IgD-negative memory B cell (primary cell): ENCODE data around the gene FN3KRP. TPM values are rescaled to one million over a fixed set of nuclear protein-coding genes. Genes with fewer than 3 reads are reported as not detected.

Experiments used
- H3K27ac Mint-ChIP-seq, 3 donors: one replicate each; pipeline ENCODE4 v1.8.0; 2020 to 2022; ENCODE audit warnings: mild to moderate bottlenecking in 3 of 3, mixed read lengths in 3 of 3, moderate library complexity in 1 of 3
- H3K27me3 Mint-ChIP-seq: one replicate; pipeline ENCODE4 v1.8.0; 2021; ENCODE audit warnings: mixed read lengths
- H3K36me3 Mint-ChIP-seq: one replicate; pipeline ENCODE4 v1.8.0; 2020; ENCODE audit warnings: mild to moderate bottlenecking, mixed read lengths
- H3K4me1 Mint-ChIP-seq, 3 donors: one replicate each; pipeline ENCODE4 v1.8.0; 2020 to 2022; ENCODE audit warnings: mixed read lengths in 3 of 3, mild to moderate bottlenecking in 1 of 3
- H3K4me3 Mint-ChIP-seq, 4 donors: one replicate each; pipeline ENCODE4 v1.8.0; 2020 to 2022; ENCODE audit warnings: mild to moderate bottlenecking in 4 of 4, mixed read lengths in 4 of 4, moderate library complexity in 3 of 4
- H3K9me3 Mint-ChIP-seq, 3 donors: one replicate each; pipeline ENCODE4 v1.8.0; 2020 to 2021; ENCODE audit warnings: mixed read lengths in 3 of 3, mild to moderate bottlenecking in 1 of 3
- polyA plus RNA-seq: library from polyadenylated mRNA; unstranded; fragments of 300-500 nt; fragmentation: Illumina TruSeq; gene quantifications from one replicate; pipeline ENCODE4 v1.2.3, GENCODE V29; 2021

The FN3KRP gene
- polyA plus RNA-seq, 1 donor from 2014 or later = 16.7 TPM

GRCh38 chr17:82696916-82697807, 19.3 kb upstream of the FN3KRP start:
- no peak overlapping the region for H3K27ac Mint-ChIP-seq
- H3K27me3 Mint-ChIP-seq = peaks cover 4% of the 10 kb centered on the region
- H3K9me3 Mint-ChIP-seq = peaks cover 0 to 9% (median 7%) of the 10 kb centered on the region in 3 donors
- H3K36me3 Mint-ChIP-seq = peaks cover 2% of the 10 kb centered on the region
- H3K4me1 Mint-ChIP-seq = peaks cover 0 to 6% (median 4%) of the 10 kb centered on the region in 3 donors
- H3K4me3 Mint-ChIP-seq = peak overlapping the region; percentile 33 to 68 (median 49)

GRCh38 chr17:82697808-82698064, 18.8 kb upstream of the FN3KRP start:
- no peak overlapping the region for H3K27ac Mint-ChIP-seq
- peak overlapping the region in 1 of 4 donors; percentile 41 for H3K4me3 Mint-ChIP-seq
- peaks cover 0 to 9% (median 5%) of the 10 kb centered on the region in 3 donors for H3K9me3 Mint-ChIP-seq
- H3K4me1 Mint-ChIP-seq = peaks cover 0 to 4% (median 4%) of the 10 kb centered on the region in 3 donors
- H3K36me3 Mint-ChIP-seq = peaks cover 2% of the 10 kb centered on the region
- peaks cover 4% of the 10 kb centered on the region for H3K27me3 Mint-ChIP-seq

GRCh38 chr17:82698065-82698973, 18.2 kb upstream of the FN3KRP start, which contains the start of gene RAB40B:
TSS of gene RAB40B (minus strand) at chr17:82698698. CDS start at chr17:82698596, 102 bp downstream.
- peaks cover 0 to 9% (median 5%) of the 10 kb centered on the region in 3 donors for H3K9me3 Mint-ChIP-seq
- H3K27me3 Mint-ChIP-seq = peaks cover 4% of the 10 kb centered on the region
- H3K36me3 Mint-ChIP-seq = no peaks in the 10 kb centered on the region
- peak within 1 kb of the TSS in 1 of 3 donors; percentile 29 for H3K27ac Mint-ChIP-seq
- peaks cover 0 to 4% (median 4%) of the 10 kb centered on the region in 3 donors for H3K4me1 Mint-ChIP-seq
- peak within 1 kb of the TSS; percentile 85 to 93 (median 90) for H3K4me3 Mint-ChIP-seq

DNA sequence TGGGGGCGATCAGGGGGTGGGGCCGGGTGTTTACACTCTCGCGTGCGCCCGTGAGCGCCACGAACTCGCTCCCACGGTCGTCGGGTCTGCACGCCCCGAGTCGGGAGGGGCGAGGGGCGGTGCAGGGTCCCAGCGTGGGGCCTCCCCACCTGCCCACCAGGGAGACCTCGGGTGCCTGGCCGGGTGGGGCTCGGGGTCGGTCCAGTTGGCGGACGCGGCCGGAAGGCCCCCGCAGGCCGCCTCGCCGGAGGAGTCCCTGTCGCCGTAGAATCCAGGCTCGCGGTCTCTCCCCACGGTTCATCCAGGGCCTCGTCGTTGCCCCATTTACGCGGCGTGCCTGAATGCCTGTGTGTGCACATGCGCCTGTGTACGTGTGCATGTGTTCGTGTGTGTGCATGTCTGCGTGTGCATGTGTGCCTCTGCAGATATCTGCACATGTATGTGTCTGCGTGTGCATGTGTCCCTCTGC, 17.5 kb upstream of the FN3KRP start:
- H3K27ac Mint-ChIP-seq = peak overlapping the region in 1 of 3 donors; percentile 29
- peaks cover 0 to 9% (median 5%) of the 10 kb centered on the region in 3 donors for H3K9me3 Mint-ChIP-seq
- peak overlapping the region; percentile 85 to 93 (median 90) for H3K4me3 Mint-ChIP-seq
- H3K36me3 Mint-ChIP-seq = no peaks in the 10 kb centered on the region
- peaks cover 0 to 4% (median 4%) of the 10 kb centered on the region in 3 donors for H3K4me1 Mint-ChIP-seq
- H3K27me3 Mint-ChIP-seq = peaks cover 4% of the 10 kb centered on the region

DNA sequence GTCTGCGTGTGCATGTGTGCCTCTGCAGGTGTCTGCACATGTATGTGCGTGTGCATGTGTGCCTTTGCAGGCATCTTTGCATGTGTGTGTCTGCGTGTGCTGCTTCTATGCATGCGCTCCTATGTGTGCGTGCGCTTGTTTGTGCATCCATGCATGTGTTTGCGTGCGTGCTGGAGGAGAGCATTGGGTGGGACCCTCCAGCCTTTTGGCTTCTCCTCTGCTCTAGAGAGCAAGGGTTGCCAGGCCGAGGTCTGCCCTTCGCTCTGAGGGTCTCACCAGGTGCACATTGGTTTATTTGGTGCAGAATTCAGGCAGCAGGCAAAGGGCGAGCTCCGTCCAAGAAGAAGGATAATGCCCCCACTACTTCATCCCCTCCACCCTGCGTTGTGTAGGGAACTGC, 17.0 kb upstream of the FN3KRP start:
- Mint-ChIP-seq H3K36me3 (no peaks in the 10 kb centered on the region), H3K27me3 (peaks cover 4% of the 10 kb centered on the region), H3K4me3 (peak overlapping the region; percentile 85 to 93 (median 89)), H3K27ac (peak overlapping the region in 1 of 3 donors; percentile 29), H3K4me1 (peaks cover 0 to 4% (median 4%) of the 10 kb centered on the region in 3 donors), H3K9me3 (peaks cover 0 to 5% (median 3%) of the 10 kb centered on the region in 3 donors)

- peak overlapping the region in 2 of 4 donors; percentile 29 to 47 for H3K4me3 Mint-ChIP-seq
These were observed 14.1 kb upstream of the FN3KRP start for GRCh38 chr17:82702231-82702927.

DNA sequence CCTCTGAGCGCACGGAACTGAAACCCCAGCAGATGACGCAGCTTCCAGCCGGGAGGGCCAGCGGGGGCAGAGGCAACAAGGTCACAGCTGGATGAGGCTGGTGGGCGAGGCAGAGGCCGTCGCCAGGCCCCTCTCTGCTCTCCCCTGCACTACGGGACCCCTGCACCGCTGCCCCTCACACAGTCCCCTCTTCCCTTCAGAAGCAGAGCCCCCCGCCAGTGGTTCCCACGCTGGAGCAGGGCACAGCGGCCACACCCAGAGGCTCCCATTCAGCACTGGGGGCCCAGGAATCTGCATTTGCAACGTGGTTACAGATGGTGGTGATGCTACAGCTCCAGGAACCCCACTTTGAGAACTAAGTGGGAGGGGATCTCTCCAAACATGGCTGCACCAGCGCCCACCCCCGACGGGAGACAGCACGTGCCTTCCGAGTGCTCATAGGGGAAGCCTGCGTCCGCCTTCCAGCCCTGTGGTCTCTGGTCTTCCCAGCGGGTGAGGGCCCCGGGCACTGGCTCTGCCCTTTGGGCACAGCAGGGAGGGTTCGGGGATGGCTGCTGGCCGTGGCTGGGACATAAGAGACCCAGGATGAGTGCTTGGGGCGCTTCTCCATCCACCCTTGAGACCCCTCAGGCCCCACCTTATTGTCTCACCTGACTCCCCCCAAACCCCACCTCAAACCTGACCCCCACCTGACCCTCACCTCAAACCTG, 13.3 kb upstream of the FN3KRP start:
- no peaks in the 10 kb centered on the region for H3K36me3 Mint-ChIP-seq
- peak overlapping the region in 1 of 4 donors; percentile 29 for H3K4me3 Mint-ChIP-seq
- H3K4me1 Mint-ChIP-seq = peaks cover 10 to 11% (median 11%) of the 10 kb centered on the region in 3 donors
- H3K9me3 Mint-ChIP-seq = no peaks in the 10 kb centered on the region
- H3K27ac Mint-ChIP-seq = no peak overlapping the region
- H3K27me3 Mint-ChIP-seq = peaks cover 3% of the 10 kb centered on the region

More at GRCh38 chr17:82702231-82702927, 14.1 kb upstream of the FN3KRP start:
- Mint-ChIP-seq H3K36me3 (no peaks in the 10 kb centered on the region), H3K9me3 (no peaks in the 10 kb centered on the region), H3K27me3 (peaks cover 3% of the 10 kb centered on the region), H3K27ac (no peak overlapping the region), H3K4me1 (peaks cover 4 to 5% (median 4%) of the 10 kb centered on the region in 3 donors)

DNA sequence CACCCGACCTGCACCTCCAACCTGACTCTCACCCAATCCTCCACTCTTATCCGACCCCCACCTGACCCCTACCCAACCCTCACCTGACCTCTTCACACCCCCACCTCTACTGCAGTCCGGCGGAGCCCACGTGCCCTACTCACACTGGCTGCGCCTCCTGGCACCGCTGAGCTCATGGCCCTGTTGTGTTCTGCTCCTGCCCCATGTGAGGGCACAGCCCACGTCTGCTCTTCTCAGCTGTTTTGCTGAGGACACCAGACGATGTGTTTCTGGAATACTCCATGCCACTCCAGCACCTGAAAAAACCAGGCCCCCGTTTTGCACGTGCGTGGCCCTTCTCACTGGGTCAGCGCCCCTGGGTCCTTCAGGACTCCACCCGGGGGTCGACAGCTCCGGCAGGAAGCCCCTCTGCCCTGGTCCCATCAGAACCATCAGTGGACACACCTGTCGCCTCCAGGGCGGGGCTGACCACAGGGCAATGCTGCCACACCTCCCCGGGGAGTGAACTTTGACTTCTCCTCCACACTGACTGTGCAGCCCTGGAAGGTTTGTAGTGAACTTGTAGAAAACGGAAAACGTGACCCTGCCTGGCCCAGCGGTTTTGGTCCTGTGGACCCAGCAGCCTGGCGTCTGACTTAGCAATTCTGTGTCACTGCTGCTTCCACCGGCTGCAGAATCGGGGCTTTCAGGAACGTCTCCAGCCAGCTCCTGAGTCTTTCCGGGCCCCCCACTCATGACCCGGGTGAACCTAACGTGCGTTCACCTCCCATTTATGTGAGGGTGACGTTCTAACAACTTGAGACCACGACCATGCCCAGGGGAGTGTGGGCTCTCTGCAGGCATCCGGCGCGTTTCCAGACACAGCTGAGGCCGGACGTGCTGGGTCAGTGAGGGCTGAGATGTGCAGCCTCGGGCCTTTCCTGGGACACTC, 12.3 kb upstream of the FN3KRP start:
- H3K27me3 Mint-ChIP-seq = peaks cover 3% of the 10 kb centered on the region
- peaks cover 9 to 13% (median 11%) of the 10 kb centered on the region in 3 donors for H3K4me1 Mint-ChIP-seq
- H3K4me3 Mint-ChIP-seq = no peak overlapping the region
- H3K9me3 Mint-ChIP-seq = no peaks in the 10 kb centered on the region
- H3K27ac Mint-ChIP-seq = no peak overlapping the region
- H3K36me3 Mint-ChIP-seq = no peaks in the 10 kb centered on the region

DNA sequence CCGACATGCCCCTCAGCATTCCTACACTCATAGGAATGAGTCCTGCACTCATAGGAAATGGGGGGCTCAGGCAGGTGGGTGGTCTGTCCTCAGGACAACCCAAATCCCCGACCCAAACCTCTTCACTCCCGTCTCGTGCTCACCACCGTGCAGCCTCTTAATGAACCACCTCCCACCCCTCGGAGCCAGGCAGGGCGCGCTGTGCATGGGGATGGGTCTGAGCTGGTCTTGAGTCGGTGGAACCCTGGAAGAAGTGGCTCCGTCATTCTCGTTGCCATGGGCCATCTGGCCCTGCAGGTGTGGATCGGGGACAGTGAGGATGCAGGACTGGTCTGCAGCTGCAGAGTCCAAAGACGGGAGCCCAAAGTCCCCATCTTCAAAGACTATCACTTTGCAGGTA, 11.6 kb upstream of the FN3KRP start:
- Mint-ChIP-seq H3K4me3 (no peak overlapping the region), H3K27me3 (peaks cover 3% of the 10 kb centered on the region), H3K4me1 (peaks cover 8 to 13% (median 8%) of the 10 kb centered on the region in 3 donors), H3K27ac (no peak overlapping the region), H3K36me3 (no peaks in the 10 kb centered on the region), H3K9me3 (no peaks in the 10 kb centered on the region)

DNA sequence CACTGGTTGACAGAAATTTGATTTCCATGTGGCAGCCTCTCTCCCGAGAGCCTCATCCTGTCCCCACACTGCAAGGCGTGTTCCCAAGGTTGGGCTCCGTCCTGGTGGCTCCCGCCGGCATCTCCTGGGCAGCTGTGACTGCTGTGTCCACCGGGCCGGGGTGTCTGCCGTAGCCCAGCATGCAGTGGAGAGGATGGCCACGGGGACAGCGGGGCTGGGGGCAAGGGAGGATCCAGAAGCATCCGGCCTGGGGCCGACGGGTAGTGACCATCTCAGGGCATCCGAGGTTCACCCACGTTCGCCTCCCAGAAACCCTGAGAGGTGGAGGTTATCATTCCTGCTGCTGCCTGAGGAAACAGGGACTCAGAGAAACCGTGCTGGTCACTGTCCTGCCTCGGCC, 10.8 kb upstream of the FN3KRP start:
- Mint-ChIP-seq H3K4me3 (no peak overlapping the region), H3K36me3 (no peaks in the 10 kb centered on the region), H3K4me1 (peaks cover 7 to 13% (median 8%) of the 10 kb centered on the region in 3 donors), H3K9me3 (no peaks in the 10 kb centered on the region), H3K27me3 (peaks cover 4% of the 10 kb centered on the region), H3K27ac (no peak overlapping the region)

DNA sequence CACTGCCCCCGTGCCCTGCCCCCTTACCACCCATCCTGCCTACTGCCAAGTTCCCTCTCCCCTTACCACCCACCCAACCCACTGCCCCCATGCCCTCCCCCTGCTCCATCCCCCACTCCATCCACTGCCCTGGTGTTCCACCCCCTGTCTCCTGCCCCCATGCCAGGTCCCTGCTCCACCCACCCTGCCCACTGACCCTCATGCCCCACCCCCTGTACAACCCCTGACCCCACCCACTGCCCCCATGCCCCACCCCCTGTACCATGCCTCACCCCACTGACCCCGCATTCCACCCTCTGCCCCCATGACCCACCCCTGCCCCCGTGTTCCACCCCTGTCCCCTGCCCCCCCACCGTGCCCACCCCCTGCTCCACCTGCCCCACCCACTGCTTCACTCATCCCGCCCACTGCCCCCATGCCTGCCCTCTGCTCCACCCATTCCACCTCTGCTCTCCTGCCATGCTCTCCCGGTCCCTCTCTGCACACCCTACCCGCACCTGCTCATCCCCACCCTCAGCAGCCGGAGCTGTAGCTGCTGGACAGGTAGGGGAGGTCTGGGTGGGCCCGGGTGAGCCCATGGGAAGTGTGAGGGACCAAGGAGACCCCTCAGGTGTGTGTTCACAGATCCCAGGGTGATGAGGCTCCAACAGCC, 7.4 kb upstream of the FN3KRP start:
- Mint-ChIP-seq H3K4me1 (peaks cover 8 to 13% (median 8%) of the 10 kb centered on the region in 3 donors), H3K27me3 (peaks cover 8% of the 10 kb centered on the region), H3K27ac (no peak overlapping the region), H3K9me3 (no peaks in the 10 kb centered on the region), H3K36me3 (no peaks in the 10 kb centered on the region), H3K4me3 (no peak overlapping the region)

DNA sequence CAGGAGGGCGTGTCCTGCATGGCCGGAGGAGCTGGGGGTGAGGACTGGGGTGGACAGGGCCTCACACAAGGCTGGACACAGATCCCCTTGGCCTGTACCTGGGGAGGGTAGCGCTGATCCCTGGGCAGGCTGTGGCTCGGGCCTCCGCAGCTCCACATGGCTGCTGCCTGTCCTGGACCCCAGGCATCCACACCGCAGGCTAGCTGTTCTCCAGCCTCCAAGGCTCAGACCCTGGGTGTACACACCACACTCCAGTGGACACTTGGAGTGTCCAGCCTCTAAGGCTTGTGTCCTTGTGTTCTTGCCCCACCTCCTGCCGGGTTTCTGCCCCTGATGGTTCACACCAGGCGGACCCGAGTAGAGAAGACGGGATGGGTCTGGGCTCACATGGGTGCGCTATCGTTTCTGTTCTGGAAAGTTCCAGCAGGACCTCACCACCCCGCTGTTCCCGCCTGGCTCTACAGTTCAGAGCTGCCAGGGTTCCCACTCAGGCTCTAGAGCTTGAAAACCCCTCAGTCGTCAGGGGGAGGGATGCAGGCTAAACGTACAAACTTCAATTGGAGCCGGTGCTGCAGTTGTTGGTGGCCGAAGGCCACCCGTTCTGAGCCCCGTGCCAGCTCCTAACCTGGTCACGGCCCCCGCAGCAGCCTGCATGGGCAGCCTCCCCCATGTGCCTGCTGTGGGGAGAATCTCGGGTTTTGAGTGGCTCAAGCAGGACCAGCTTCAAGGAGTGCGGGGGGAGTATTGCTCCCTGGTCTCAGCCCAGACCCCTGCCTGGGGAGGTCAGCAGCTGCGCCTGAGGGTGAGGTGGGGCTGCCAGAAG, 6.6 kb upstream of the FN3KRP start:
- Mint-ChIP-seq H3K27me3 (peaks cover 7% of the 10 kb centered on the region), H3K27ac (no peak overlapping the region), H3K4me1 (peaks cover 8 to 13% (median 8%) of the 10 kb centered on the region in 3 donors), H3K4me3 (peak overlapping the region in 1 of 4 donors; percentile 22), H3K36me3 (no peaks in the 10 kb centered on the region), H3K9me3 (no peaks in the 10 kb centered on the region)
